B cell (primary cell): ENCODE data around the gene ACOX3. TPM values are rescaled to one million over a fixed set of nuclear protein-coding genes. Genes with fewer than 3 reads are reported as not detected.

Experiments used
- ATAC-seq: fragments of 200-7000 bp; cut with Tn5 transposase; one replicate; pipeline ENCODE4 v1.10.0; 2021; ENCODE audit warnings: low read depth, mild to moderate bottlenecking, moderate number of reproducible peaks, moderate library complexity
- CTCF ChIA-PET: fragments of 350-600 bp; sonication (Branson Sonifier 250); formaldehyde crosslinking; loops from one replicate; lab custom pipeline; 2021; ENCODE audit warnings: antibody characterized with exemption, inconsistent platforms; lab: Charles Lee
- POLR2A ChIA-PET: fragments of 350-600 bp; sonication (Branson Sonifier 250); formaldehyde crosslinking; loops from one replicate; lab custom pipeline; 2021; ENCODE audit warnings: antibody characterized with exemption; lab: Charles Lee
- DNase-seq: peaks from one replicate; pipeline ENCODE4 v3.0.0; 2013
- H2AFZ ChIP-seq: 2 replicates; pipeline ENCODE4 v1.6.1; 2012; ENCODE audit warnings: mild to moderate bottlenecking, low read depth, low read length; ENCODE audit not compliant: insufficient read depth, poor library complexity, severe bottlenecking
- H3K27ac ChIP-seq, 2 donors: 1 replicate in 1 of 2; 2 replicates in 1 of 2; pipeline ENCODE4 v1.5.1; 2012 to 2013; ENCODE audit warnings: low read length in 2 of 2, mild to moderate bottlenecking in 2 of 2, moderate library complexity in 1 of 2
- H3K27me3 ChIP-seq, 4 experiments: fragments of 200-600 bp in 1 of 4; sonication (generic) in 1 of 4; replicated peaks in 1 of 4; 1 replicate in 2 of 4; 2 replicates in 2 of 4; pipeline versions ENCODE4 v1.6.1 to v1.7.0; 2013 to 2016; ENCODE audit warnings: low read length in 3 of 4, mild to moderate bottlenecking in 2 of 4, mixed read lengths in 1 of 4, moderate library complexity in 1 of 4; ENCODE audit not compliant: insufficient read depth in 4 of 4, control insufficient read depth in 3 of 4; ENCODE audit errors: control extremely low read depth in 1 of 4
- H3K36me3 ChIP-seq, 2 experiments: replicated peaks in 1 of 2; 1 replicate in 1 of 2; 2 replicates in 1 of 2; pipeline versions ENCODE4 v1.6.1 to v1.7.1; 2013; ENCODE audit warnings: low read length in 1 of 2; ENCODE audit not compliant: insufficient read depth in 2 of 2, control insufficient read depth in 1 of 2; ENCODE audit errors: control extremely low read depth in 1 of 2, extremely low read depth in 1 of 2
- H3K4me1 ChIP-seq, 2 donors: fragments of 200-600 bp in 1 of 2; sonication (generic) in 1 of 2; 1 replicate in 1 of 2; 2 replicates in 1 of 2; pipeline versions ENCODE4 v1.5.1 to v1.6.1; 2013 to 2017; ENCODE audit warnings: low read length in 2 of 2; ENCODE audit not compliant: control insufficient read depth in 2 of 2, insufficient read depth in 2 of 2
- H3K4me2 ChIP-seq: replicated peaks from 2 replicates; pipeline ENCODE3; 2012; ENCODE audit warnings: mild to moderate bottlenecking, low read depth, low read length; ENCODE audit not compliant: poor library complexity, severe bottlenecking
- H3K4me3 ChIP-seq, 5 experiments: fragments of 200-600 bp in 1 of 5; sonication (generic) in 1 of 5; 1 replicate in 3 of 5; 2 replicates in 2 of 5; pipeline versions ENCODE4 v1.5.1 to v1.7.0; 2011 to 2016; ENCODE audit warnings: low read length in 4 of 5, mild to moderate bottlenecking in 4 of 5, low read depth in 2 of 5, control low read depth in 1 of 5, moderate library complexity in 1 of 5; ENCODE audit not compliant: insufficient read depth in 1 of 5; ENCODE audit errors: control extremely low read depth in 1 of 5, extremely low read depth in 1 of 5
- H3K79me2 ChIP-seq: fragments of 200-600 bp; sonication (generic); one replicate; pipeline ENCODE4 v1.6.0; 2016; ENCODE audit warnings: low read length; ENCODE audit not compliant: control insufficient read depth, insufficient read depth
- H3K9ac ChIP-seq: fragments of 200-600 bp; sonication (generic); 2 replicates; pipeline ENCODE4 v1.6.1; 2017; ENCODE audit warnings: mild to moderate bottlenecking, low read length, moderate library complexity
- H3K9me3 ChIP-seq, 3 donors: one replicate each; pipeline versions ENCODE4 v1.6.1 to v1.7.1; 2013; ENCODE audit warnings: low read length in 2 of 3; ENCODE audit not compliant: control insufficient read depth in 2 of 3, insufficient read depth in 1 of 3; ENCODE audit errors: control extremely low read depth in 1 of 3
- H4K20me1 ChIP-seq: 2 replicates; pipeline ENCODE4 v1.6.0; 2012; ENCODE audit warnings: mild to moderate bottlenecking, low read length; ENCODE audit not compliant: insufficient read depth, control insufficient read depth, poor library complexity, severe bottlenecking
- H3K27ac Mint-ChIP-seq: one replicate; pipeline ENCODE4 v1.8.0; 2021; ENCODE audit warnings: mixed read lengths
- H3K27me3 Mint-ChIP-seq: one replicate; pipeline ENCODE4 v1.8.0; 2021; ENCODE audit warnings: mixed read lengths
- H3K4me1 Mint-ChIP-seq: one replicate; pipeline ENCODE4 v1.8.0; 2021; ENCODE audit warnings: mixed read lengths
- H3K4me3 Mint-ChIP-seq: one replicate; pipeline ENCODE4 v1.8.0; 2021; ENCODE audit warnings: mixed read lengths
- H3K9me3 Mint-ChIP-seq: one replicate; pipeline ENCODE4 v1.8.0; 2022; ENCODE audit warnings: mixed read lengths; ENCODE audit not compliant: insufficient read depth
- CTCF ChIP-seq: fragments of 200-600 bp; IDR thresholded peaks from one replicate; pipeline ENCODE4 v1.8.0; 2022; ENCODE audit warnings: antibody characterized with exemption, mild to moderate bottlenecking
- EZH2 ChIP-seq: IDR thresholded peaks from 2 replicates; pipeline ENCODE4 v1.6.1; 2012; ENCODE audit warnings: borderline replicate concordance, low read depth, mild to moderate bottlenecking, moderate library complexity, low read length; ENCODE audit not compliant: insufficient read depth, poor library complexity, severe bottlenecking
- WGBS: methylation state at CpG from one replicate; pipeline ENCODE4 v1.1.5; 2013; ENCODE audit warnings: missing lambda C conversion rate; ENCODE audit not compliant: insufficient coverage; 5-methylcytosine and 5-hydroxymethylcytosine counted together
- intact Hi-C: fragments of 100-400 bp; cut with micrococcal nuclease; formaldehyde crosslinking; loops from one replicate; pipeline ENCODE4 v1.10.0; 2022
- polyA plus RNA-seq: library from polyadenylated mRNA; depleted of rRNA; stranded (reverse); fragments of >200 nt; gene quantifications from 2 replicates; pipeline ENCODE4 v1.2.3, GENCODE V29; 2012
- small RNA-seq: library from RNA; depleted of rRNA; stranded (forward); fragments of <200 nt; gene quantifications from one replicate; pipeline ENCODE3, GENCODE V24; 2012; ENCODE audit warnings: low replicate concordance, low read depth; ENCODE audit not compliant: insufficient read length
- total RNA-seq, 2 donors: library from RNA; stranded (reverse); fragments of 120-200 nt in 1 of 2; gene quantifications; 1 replicate in 1 of 2; 2 replicates in 1 of 2; pipeline versions ENCODE4 v1.2.3 to v1.2.4, GENCODE V29; 2013 to 2022

ACOX3 gene
- total and polyA plus RNA-seq, 2 donors (not counting 1 experiment from before 2014, with no cell fraction given), result 4.6 to 23.1 TPM

DNA sequence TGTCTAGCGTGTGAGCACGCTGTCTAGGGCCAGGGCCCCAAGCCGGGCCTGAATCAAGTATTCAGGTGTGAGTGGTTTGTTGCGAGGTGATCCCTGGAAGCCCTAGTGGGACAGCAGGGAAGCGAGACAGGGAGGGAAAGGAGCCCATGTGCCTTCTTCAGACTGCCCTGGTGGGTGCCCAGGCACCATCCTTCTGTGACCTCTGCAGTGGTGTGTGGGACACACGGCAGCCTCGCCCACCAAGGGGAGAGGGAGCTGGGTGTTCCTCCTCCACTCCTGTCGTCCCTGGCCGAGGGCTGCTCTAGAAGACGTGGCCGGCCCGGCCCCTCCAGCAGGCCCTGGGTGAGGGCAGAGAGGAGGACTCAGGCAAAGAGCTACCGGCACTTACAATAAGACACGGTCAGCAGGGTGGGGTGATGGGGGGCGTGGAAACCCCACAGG, 123.6 kb downstream of the ACOX3 start:
- WGBS, result 93% methylated on average over 13 of the region's 15 CpGs
- intact Hi-C loops, result no loop called here
- ATAC-seq, result no peak

More for the DNA sequence above, 123.6 kb downstream of the ACOX3 start:
- Mint-ChIP-seq H3K9me3 (no peaks in the 10 kb centered on the region), H3K27me3 (peaks cover 5% of the 10 kb centered on the region), H3K4me3 (no peak overlapping the region), H3K27ac (no peak overlapping the region), H3K4me1 (no peaks in the 10 kb centered on the region)
- no peak overlapping the region for H3K27ac ChIP-seq
- H4K20me1 ChIP-seq, result no peaks in the 10 kb centered on the region
- no peaks in the 10 kb centered on the region for H3K9me3 ChIP-seq
- POLR2A ChIA-PET, result no interaction called here
- H3K4me3 ChIP-seq, result no peak overlapping the region
- peaks cover 0 to 4% (median 0%) of the 10 kb centered on the region in 4 experiments for H3K27me3 ChIP-seq
- no peak for DNase-seq
- no peak overlapping the region for H3K9ac ChIP-seq
- no peaks in the 10 kb centered on the region for H3K4me1 ChIP-seq
- no peak overlapping the region for H2AFZ ChIP-seq
- no peaks in the 10 kb centered on the region for H3K79me2 ChIP-seq
- H3K4me2 ChIP-seq, result no peak overlapping the region
- no peaks in the 10 kb centered on the region for H3K36me3 ChIP-seq
- no peak for TF ChIP-seq CTCF
- no peak for TF ChIP-seq EZH2
- CTCF ChIA-PET, result no interaction called here

Small RNA genes within 50 kb of the gene (small RNA-seq; reads per million reads assigned to genes)
- not detected for gene RNA5SP152

Other genes with a start within 250 kb of the ACOX3 start
- gene SH3TC1, start 241.4 kb downstream of the ACOX3 start, total RNA-seq, result 388 and 396 TPM in 2 replicates
- gene SH3TC1, start 241.4 kb downstream of the ACOX3 start, polyA plus RNA-seq, result 63.8 and 112 TPM in 2 replicates
- gene HTRA3, start 171.0 kb downstream of the ACOX3 start, total RNA-seq, result not detected in 2 replicates
- not detected in 2 replicates for gene HTRA3, start 171.0 kb downstream of the ACOX3 start, polyA plus RNA-seq
- gene TRMT44, start 54 bp upstream of the ACOX3 start, total RNA-seq, result 34.8 and 37.4 TPM in 2 replicates
- 13.3 and 16.3 TPM in 2 replicates for gene TRMT44, start 54 bp upstream of the ACOX3 start, polyA plus RNA-seq
- gene GPR78, start 139.7 kb upstream of the ACOX3 start, total RNA-seq, result not detected in 2 replicates
- gene GPR78, start 139.7 kb upstream of the ACOX3 start, polyA plus RNA-seq, result not detected in 2 replicates
- gene CPZ, start 152.0 kb upstream of the ACOX3 start, total RNA-seq, result not detected in 2 replicates
- not detected in 2 replicates for gene CPZ, start 152.0 kb upstream of the ACOX3 start, polyA plus RNA-seq